Activated CD4-positive, alpha-beta T cell treated with anti-CD3 and anti-CD28 coated beads, Interleukin-2, amount 50 U/mL, for 16 hours (primary cell): ENCODE data around the gene RARG.
A peak's percentile ranks its signal among the peaks of the same experiment; 100 is the strongest.

Experiments used
- DNase-seq: peaks from one replicate; pipeline ENCODE4 v3.0.0-alpha.2; 2020

Gene RARG

DNA sequence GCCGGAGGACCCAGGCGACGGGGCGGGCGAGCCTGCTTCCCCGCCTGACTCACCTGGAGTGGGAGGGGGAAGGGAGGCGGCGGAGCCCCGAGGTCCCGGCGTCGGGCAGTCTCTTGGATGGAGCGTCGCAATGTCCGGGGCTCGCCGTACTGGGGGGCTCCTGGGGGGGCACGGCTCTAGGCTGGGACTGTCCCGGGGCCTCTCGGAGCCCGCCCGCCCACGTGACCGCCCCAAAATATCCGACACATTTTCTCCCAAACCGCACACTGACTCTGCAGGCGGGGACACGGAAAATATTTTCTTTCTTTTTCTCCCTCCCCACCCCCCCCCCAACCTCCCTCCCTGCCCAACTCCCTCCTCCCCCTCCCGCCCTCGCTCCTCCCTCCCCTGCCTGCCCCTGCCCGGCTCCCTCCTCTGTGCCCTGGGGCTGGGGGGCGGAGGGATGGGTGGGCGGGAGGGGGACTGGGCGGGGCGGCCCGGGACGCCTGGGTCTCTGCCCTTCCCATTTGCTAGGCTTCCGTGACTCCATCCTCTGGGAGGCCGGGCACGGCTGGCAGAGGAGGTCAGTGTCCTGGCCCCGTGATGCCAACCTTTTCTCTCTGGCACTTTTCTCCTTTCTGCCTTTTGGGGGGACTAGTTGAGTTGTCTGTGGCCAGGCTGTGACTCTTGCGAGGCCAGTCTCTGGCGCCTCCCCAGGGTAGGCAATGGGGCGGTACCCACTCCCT lies at the start of gene RARG:
TSS of gene RARG (minus strand) at position 289 of the 725 bp plus-strand sequence. CDS start 4,664 bp downstream, outside the sequence.
- peak; percentile 55 for DNase-seq

- DNase-seq = no peak
Observed at GRCh38 chr12:53279888-53280498, 48.0 kb upstream of the RARG start.

DNA sequence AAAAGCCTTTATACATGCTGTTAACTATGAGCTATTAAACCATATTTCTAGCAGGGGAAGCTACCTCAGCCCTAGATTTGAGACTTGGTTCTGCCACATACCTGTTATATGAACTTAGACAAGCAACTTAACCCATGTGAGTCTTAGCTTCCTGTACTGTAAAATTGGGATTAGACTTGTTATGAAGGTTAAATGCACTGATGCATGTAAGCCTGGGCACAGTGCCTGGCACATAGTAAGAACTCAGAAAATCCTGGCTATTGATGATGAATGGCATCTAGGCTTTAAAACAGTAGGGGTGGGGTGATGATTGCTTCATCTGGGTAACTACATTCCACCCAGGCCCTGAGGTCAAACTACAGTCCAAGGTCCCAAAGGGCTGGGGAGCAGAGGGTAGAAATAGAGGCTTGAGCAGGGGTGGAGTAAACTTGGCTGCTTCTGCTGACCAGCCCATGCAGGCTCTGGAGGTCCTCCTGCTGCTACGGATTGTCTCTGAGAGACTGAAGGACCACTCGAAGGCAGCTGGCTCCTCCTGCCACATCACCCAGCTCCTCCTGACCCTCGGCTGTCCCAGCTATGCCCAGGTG lies 47.4 kb upstream of the RARG start:
- no peak for DNase-seq

GRCh38 chr12:53277981-53278380 lies 46.0 kb upstream of the RARG start:
- no peak for DNase-seq

DNA sequence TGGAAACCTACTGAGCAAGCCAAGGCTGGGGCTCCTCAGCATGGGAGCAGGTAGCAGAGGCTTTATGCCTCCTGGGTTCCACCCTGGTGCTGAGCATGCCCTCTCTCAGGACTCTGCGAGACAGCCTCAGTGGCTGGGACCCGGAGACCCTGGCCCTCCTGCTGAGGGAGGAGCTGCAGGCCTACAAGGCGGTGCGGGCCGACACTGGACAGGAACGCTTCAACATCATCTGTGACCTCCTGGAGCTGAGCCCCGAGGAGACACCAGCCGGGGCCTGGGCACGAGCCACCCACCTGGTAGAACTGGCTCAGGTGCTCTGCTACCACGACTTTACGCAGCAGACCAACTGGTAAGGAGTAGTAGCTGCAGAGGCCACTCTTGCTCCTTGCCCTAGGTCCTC lies 44.5 kb upstream of the RARG start:
- DNase-seq = no peak

DNA sequence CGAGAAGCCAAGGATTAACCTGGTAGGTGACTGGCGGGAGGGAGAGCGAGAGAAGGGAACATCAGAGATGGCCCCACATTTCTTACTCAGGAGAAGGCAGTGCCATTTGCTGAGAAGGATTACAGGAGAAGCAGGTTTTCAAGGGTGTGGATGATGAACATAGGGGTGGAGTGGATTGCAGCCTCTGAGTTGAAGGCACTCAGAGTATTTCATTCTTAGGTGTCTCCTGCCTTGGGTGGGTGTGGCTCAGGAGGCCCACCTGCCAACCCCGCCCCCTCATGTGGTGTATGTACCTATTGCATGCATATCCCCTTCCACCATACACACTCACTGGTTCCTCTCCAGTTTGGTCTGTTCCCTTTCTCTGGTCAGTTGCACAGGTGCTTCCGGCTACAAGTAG lies 42.4 kb upstream of the RARG start:
- DNase-seq = no peak

GRCh38 chr12:53268630-53269562 lies 36.9 kb upstream of the RARG start:
- no peak for DNase-seq

DNA sequence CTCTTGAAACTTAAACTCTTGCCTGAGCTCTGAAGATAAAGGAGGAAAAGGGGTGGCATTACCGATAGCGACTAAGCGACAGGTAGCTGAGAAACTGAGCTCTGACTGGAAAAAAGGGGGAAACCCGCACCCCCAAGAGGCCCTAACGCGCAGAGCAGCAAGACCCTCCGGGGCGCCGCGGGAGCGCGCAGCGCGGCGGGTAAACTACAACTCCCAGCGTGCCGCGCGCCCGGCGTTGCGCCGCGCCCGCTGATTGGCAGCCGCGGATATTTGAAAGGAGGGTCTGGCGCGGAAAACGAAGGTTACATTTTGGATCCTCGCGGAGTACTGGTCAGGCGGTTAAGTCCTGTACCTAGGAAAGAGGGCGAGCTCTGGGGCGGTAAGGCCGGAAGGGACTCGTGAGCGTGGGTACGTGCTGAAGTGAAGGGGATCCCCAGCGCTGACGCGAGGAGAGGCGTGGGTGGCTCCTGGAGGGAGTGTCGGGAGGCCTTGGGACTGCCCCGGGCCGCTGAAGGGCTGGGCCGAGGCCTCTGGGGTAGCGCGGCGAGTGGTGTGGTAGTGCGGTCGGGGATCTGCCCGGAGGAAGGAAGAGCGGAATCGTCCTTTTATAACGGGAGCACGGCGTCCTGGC lies 36.1 kb upstream of the RARG start, which contains the start of gene ESPL1:
TSS of gene ESPL1 (plus strand) at position 301 of the 631 bp plus-strand sequence. CDS start 468 bp downstream, outside the sequence.
- peak; percentile 87 for DNase-seq

DNA sequence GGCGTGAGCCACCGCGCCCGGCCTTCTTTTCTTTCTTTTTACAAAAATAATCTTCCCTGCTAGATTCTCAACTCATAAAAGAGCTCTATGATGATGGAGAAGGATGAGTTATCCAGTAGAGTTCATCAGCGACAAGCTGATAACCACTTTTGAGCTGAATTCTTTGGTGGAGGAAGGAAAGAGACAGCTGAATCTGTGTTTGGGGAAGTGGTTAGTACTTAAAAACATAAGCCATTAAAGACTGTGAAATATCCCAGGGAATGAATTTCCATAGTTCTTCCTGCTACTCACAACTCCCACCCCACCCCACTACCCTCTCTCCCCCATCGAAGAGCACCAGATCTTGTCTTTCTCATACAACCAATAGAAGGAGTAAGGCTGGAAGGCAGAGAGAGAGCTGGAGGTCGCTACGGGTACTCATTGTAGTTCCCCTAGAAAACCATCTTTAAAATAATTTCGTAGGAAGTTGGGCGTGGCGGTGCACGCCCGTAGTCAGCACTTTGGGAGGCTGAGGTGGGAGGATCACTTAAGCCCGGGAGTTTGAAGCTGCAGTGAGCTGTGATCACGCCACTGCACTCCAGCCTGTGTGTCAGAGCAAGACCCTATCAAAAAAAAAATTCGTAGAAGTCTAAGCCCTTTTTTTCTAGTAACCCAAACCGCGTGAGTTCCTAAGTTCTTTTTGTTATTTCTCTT lies 35.4 kb upstream of the RARG start:
- DNase-seq = peak; percentile 46

DNA sequence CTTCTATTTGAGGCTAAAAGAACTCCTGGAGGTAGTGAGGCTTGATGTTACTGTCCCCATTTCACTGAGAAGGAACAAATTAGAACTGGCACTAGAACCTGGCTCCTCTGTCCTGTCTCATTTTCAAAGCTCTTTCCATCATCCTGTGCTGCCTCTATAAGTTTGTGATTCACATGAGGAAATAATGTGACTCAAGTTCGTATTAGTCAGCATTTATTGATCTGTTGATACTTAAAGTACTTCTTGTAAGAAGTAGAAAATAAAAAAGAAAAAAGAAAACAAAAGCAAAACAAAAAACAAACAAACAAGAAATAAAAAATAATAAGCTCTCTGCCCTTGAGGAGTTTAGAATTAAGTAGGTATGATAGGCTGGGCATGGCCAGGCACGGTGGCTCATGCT lies 33.8 kb upstream of the RARG start:
- no peak for DNase-seq

GRCh38 chr12:53259891-53260290 lies 27.9 kb upstream of the RARG start:
- no peak for DNase-seq

DNA sequence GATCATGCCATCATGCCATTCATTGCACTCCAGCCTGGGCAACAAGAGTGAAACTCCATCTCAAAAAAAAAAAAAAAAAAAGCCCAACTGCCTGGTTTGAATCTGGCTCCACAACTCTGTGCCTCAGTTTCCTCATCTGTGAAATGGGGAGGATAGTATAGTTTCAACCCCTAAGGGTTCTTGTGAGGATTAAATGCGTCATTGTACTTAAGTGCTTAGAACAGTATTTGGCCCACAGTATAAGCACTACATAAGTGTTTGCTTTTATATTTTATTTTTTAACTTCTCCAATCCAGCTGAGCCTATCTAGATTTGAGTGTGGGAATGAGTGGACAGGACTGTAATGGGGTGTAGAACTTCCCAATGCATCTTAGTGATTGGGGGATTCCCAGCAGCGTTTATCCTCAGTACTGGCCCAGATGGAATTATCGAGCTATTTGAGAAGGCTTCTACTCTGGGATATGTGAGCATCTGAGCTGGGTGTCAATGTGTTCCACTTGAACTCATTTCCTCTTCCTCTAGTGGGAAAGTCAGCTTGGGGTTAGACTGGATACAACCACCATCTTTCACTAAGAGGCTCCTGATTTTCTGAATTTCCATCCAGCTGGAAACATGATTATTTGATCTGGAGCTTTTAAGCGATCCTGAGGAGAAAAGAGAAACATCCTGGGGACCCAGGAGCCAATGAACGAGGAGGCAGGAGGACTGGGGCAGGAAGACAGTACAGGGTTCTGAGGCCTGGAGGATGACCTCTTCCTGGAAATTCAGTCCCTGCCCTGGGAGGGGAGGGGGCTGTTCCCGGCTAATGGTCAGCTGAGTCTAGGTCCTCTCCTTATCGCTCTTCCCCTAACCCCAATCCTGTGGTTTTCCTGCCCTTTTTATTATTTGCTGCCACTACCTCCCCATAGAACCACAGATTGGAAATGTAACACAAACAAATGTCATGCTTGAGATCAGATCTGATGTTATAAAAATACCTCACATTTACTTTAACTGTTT lies 26.8 kb upstream of the RARG start:
- no peak for DNase-seq

- no peak for DNase-seq
Observed at GRCh38 chr12:53255996-53256395, 24.0 kb upstream of the RARG start.

DNA sequence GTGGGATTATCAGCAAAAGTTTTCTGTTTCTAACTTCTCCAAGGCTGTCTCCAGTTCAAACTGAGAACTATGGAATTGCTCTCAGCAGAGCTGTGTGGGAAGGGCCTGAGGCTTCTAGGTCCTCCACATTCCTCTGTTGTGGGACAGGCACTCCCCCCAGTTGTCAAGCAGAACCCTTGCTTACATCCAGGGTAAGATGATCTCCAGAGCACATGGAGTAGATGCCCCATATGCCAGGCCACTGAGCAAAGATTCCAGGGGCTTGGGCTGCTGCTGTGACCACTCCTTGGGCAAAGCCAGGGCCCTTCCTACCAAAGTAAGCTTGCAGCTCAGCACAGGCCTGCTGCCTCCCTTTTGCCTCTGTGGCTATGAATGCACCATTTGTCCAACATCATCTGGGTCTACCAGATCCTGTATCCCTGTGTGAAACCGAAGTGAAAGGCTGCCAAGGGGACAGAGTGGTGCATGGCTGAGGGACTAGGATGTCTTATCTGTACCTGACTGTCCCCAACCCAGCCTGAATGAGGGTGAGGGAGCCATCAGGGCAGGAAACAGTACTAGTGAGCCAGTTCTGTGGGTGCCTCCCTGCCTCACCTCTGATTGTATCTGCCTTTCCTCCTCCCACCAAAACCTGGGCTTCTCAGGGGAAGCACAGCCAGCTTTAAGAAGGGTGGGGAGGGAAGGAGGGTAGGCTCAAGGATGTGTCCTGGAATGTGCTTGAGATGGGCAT lies 23.0 kb upstream of the RARG start:
- DNase-seq = no peak

DNA sequence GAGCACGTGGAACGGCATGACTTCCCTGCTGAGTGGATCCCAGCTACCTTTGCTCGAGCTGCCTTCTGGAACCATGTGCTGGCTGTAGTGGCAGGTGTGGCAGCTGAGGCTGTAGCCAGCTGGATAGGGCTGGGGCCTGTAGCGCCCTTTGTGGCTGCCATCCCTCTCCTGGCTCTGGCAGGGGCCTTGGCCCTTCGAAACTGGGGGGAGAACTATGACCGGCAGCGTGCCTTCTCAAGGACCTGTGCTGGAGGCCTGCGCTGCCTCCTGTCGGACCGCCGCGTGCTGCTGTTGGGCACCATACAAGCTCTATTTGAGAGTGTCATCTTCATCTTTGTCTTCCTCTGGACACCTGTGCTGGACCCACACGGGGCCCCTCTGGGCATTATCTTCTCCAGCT lies 21.3 kb upstream of the RARG start:
- DNase-seq = no peak

GRCh38 chr12:53252349-53252916 lies 20.4 kb upstream of the RARG start:
- no peak for DNase-seq

DNA sequence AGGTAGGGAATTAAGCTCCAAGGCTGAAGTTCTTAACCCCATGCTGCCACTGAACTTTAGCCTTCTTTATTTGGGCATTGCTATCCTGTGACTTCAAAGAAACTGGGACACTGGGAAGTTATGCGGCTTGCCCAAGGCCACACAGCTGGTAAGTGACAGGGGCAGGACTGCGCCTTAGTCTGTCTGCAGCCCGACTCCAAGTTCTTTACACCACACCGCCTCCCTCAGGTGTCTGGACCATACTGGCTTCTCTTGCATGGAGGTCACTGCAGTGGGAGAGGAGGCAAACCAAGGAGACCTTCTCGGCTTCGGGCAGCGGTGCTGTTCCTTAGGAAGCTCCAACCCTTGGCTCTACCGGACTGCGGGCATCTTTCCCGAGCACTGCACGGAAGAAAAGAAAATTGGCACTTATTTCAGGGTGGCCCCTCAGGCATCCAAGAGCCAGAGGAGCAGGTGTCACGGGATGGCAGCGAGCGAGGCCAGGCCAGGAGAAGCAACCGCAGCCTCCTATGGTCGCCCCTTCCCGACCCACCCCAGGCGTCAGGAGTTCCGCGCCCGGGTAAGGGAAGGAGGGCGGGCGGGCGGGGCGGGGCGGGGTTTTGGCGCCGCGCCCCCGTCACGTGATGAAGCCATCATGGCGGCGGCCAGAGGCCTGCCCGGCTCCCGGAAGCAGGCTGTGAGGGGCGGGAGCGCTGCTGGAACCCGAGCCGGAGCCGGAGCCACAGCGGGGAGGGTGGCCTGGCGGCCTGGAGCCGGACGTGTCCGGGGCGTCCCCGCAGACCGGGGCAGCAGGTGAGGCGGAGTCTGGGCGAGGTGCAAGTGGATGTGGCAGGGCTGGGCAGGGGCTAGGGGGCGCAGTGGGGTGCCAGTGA lies 19.7 kb upstream of the RARG start:
- peak; percentile 70 for DNase-seq

DNA sequence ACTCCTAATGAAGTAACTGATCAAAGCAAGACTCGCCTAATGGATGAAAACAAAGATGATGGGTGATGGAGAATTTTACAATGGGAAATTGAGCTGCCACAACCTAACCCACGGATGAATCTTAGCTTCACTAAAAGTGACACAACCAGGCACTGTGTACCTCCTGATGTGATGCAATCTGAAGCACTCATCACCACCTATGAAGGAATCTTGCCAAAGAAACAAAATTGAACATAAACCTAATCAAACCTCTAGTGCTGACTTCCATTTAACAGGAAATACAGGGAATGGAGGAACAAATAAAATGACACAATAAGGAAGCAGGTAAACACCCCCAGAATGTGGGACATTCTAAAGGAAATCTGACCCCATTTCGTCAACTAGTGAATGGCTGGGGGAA lies 13.3 kb upstream of the RARG start:
- no peak for DNase-seq

GRCh38 chr12:53244337-53244736 lies 12.3 kb upstream of the RARG start:
- DNase-seq = no peak
